GM12872 (cell line): ENCODE results near the gene ANKEF1.

Source experiments
- CTCF ChIP-seq: IDR thresholded peaks from 3 replicates; pipeline ENCODE4 v1.5.1; 2011; ENCODE audit warnings: low read depth, mild to moderate bottlenecking, low read length, moderate library complexity; ENCODE audit not compliant: insufficient read depth

The ANKEF1 gene

GRCh38 chr20:10063482-10063881, 28.7 kb downstream of the ANKEF1 start:
- no peak for TF ChIP-seq CTCF

GRCh38 chr20:10064611-10065010, 29.8 kb downstream of the ANKEF1 start:
- TF ChIP-seq CTCF = no peak

- TF ChIP-seq CTCF = no peak
These were observed 30.5 kb downstream of the ANKEF1 start for GRCh38 chr20:10065154-10065833.

- no peak for TF ChIP-seq CTCF
These were observed 32.5 kb downstream of the ANKEF1 start for GRCh38 chr20:10067321-10067720.

GRCh38 chr20:10074513-10074912, 39.7 kb downstream of the ANKEF1 start:
- TF ChIP-seq CTCF = no peak

- no peak for TF ChIP-seq CTCF
These were observed 40.8 kb downstream of the ANKEF1 start for GRCh38 chr20:10075606-10076005.

- no peak for TF ChIP-seq CTCF
These were observed 41.6 kb downstream of the ANKEF1 start for GRCh38 chr20:10076126-10077080.
